NCI-H2029 treated with DMSO at 0.1 percent for 48 hours (cell line): ENCODE results near the gene TNNC1.

Source experiments
- DNase-seq: peaks from one replicate; lab custom pipeline; 2025; lab: John Stamatoyannopoulos, UW

The TNNC1 gene

GRCh38 chr3:52484680-52485461, 31.0 kb upstream of the TNNC1 start:
- no peak for DNase-seq

GRCh38 chr3:52483577-52484381, 29.9 kb upstream of the TNNC1 start:
- DNase-seq = no peak

- no peak for DNase-seq
Measured at GRCh38 chr3:52483081-52483480, 29.2 kb upstream of the TNNC1 start.

- no peak for DNase-seq
Measured at GRCh38 chr3:52481819-52482521, 28.1 kb upstream of the TNNC1 start.

- DNase-seq = no peak
Measured at GRCh38 chr3:52480768-52481715, 27.2 kb upstream of the TNNC1 start.

- no peak for DNase-seq
Measured at GRCh38 chr3:52479877-52480575, 26.2 kb upstream of the TNNC1 start.

- no peak for DNase-seq
Measured at GRCh38 chr3:52479037-52479876, 25.4 kb upstream of the TNNC1 start.

GRCh38 chr3:52477796-52478095, 23.9 kb upstream of the TNNC1 start:
- no peak for DNase-seq

GRCh38 chr3:52477076-52477795, 23.4 kb upstream of the TNNC1 start:
- DNase-seq = no peak

GRCh38 chr3:52473026-52473425, 19.2 kb upstream of the TNNC1 start:
- DNase-seq = no peak

- DNase-seq = no peak
Measured at GRCh38 chr3:52472239-52473000, 18.6 kb upstream of the TNNC1 start.

GRCh38 chr3:52471371-52472238, 17.8 kb upstream of the TNNC1 start:
- no peak for DNase-seq

GRCh38 chr3:52470920-52471319, 17.1 kb upstream of the TNNC1 start:
- no peak for DNase-seq

GRCh38 chr3:52469001-52469400, 15.2 kb upstream of the TNNC1 start:
- no peak for DNase-seq

- no peak for DNase-seq
Measured at GRCh38 chr3:52468336-52468735, 14.5 kb upstream of the TNNC1 start.

GRCh38 chr3:52463416-52463815, 9.6 kb upstream of the TNNC1 start:
- DNase-seq = no peak

GRCh38 chr3:52461874-52462273, 8.0 kb upstream of the TNNC1 start:
- DNase-seq = no peak
